Measurements from ENCODE around the gene CDO1.

DNA sequence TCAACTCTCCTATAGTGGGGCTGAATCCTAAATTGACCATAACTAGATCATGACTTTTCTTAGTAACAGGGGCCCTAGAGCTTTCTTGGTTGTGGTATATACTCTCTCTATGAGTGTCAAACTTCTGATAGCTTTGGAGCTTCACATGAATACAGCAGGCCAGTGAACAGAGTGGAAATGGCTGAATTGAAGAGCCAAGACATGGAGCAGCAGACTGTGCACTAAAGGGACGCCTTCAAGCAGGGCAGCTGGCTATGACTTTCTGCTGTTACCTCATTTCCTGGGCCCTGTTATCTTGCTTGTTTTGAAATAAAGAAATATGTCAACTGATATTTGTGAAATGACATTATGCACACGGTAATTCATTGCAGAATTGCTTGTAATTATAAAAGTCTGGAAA is 16.4 kb downstream of the CDO1 start:
- TF ChIP-seq, protein P1, sequence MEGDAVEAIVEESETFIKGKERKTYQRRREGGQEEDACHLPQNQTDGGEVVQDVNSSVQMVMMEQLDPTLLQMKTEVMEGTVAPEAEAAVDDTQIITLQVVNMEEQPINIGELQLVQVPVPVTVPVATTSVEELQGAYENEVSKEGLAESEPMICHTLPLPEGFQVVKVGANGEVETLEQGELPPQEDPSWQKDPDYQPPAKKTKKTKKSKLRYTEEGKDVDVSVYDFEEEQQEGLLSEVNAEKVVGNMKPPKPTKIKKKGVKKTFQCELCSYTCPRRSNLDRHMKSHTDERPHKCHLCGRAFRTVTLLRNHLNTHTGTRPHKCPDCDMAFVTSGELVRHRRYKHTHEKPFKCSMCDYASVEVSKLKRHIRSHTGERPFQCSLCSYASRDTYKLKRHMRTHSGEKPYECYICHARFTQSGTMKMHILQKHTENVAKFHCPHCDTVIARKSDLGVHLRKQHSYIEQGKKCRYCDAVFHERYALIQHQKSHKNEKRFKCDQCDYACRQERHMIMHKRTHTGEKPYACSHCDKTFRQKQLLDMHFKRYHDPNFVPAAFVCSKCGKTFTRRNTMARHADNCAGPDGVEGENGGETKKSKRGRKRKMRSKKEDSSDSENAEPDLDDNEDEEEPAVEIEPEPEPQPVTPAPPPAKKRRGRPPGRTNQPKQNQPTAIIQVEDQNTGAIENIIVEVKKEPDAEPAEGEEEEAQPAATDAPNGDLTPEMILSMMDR (IDR thresholded peaks at IDR 0.05) = no peak
- TF ChIP-seq EP300 (IDR thresholded peaks at IDR 0.05) = no peak
- TF ChIP-seq POLR2A (IDR thresholded peaks at IDR 0.05) = no peak
- no peak for TF ChIP-seq POLR2AphosphoS5 (IDR thresholded peaks at IDR 0.05)
